Ovary (tissue), 9 donors: ENCODE results near the gene PGAM5. TPM values are rescaled to one million over a fixed set of nuclear protein-coding genes. Genes with fewer than 3 reads are reported as not detected.

Experiments used
- DNase-seq, 5 donors: peaks; one replicate each; pipeline ENCODE4 v3.0.0-alpha.2; 2019 to 2020
- H3K27ac ChIP-seq, 2 donors: fragments of 200-600 bp; one replicate each; pipeline versions ENCODE4 v1.5.1 to v1.8.0; 2019 to 2022
- H3K27me3 ChIP-seq: fragments of 200-600 bp; one replicate; pipeline ENCODE4 v1.8.0; 2022
- H3K36me3 ChIP-seq: fragments of 200-600 bp; sonication (generic); one replicate; pipeline ENCODE4 v1.5.1; 2019
- H3K4me1 ChIP-seq: one replicate; pipeline ENCODE4 v1.8.1; 2013; ENCODE audit warnings: mild to moderate bottlenecking, moderate library complexity; ENCODE audit not compliant: insufficient read depth
- H3K4me3 ChIP-seq: fragments of 200-600 bp; sonication (generic); one replicate; pipeline ENCODE4 v1.5.1; 2017
- H3K9me3 ChIP-seq, 2 donors: fragments of 200-600 bp in 1 of 2; sonication (generic) in 1 of 2; one replicate each; pipeline versions ENCODE4 v1.5.1 to v1.8.1; 2013 to 2019; ENCODE audit warnings: mild to moderate bottlenecking in 1 of 2, moderate library complexity in 1 of 2
- EP300 ChIP-seq: sonication (generic); formaldehyde crosslinking; IDR thresholded peaks from one replicate; pipeline ENCODE4 v1.6.1; 2017; ENCODE audit warnings: antibody characterized with exemption
- POLR2A ChIP-seq: fragments of 450-650 bp; IDR thresholded peaks from one replicate; pipeline ENCODE4 v1.6.1; 2017; ENCODE audit warnings: antibody characterized with exemption, mild to moderate bottlenecking, moderate library complexity
- WGBS, 3 donors: extraction: QIAGEN DNeasy Blood & Tissue Kit in 1 of 3; methylation state at CpG; one replicate each; pipeline versions ENCODE4 v1.1.5 to v1.1.7; 2013 to 2017; 5-methylcytosine and 5-hydroxymethylcytosine counted together
- intact Hi-C, 4 donors: fragments of 100-400 bp; cut with DNase I; formaldehyde crosslinking; loops; one replicate each; pipeline versions ENCODE4 v1.11.0 to v1.15.1; 2022 to 2023
- polyA plus RNA-seq, 2 donors: library from polyadenylated mRNA; stranded (reverse); fragments of 200-250 nt in 1 of 2; fragments of 350-450 nt in 1 of 2; fragmentation: Illumina TruSeq in 1 of 2; extraction: RNeasy Lipid Tissue Mini Kit (QIAGEN cat#74804) in 1 of 2; gene quantifications; one replicate each; pipeline ENCODE4 v1.2.3, GENCODE V29; 2013 to 2014
- total RNA-seq, 7 donors: library from RNA; depleted of rRNA in 2 of 7; stranded (reverse); fragments of >200 nt in 2 of 7; fragmentation: NEBNext Ultra II Directional in 3 of 7; extraction: Animal tissue kit (Norgen Biotek cat#: 25700) in 3 of 7; gene quantifications; one replicate each; pipeline versions ENCODE4 v1.1.0 to v1.2.4, GENCODE V29; 2016 to 2023
- TF ChIP-seq, protein P1 (sequence below), 3 donors: fragments of 450-650 bp in 2 of 3; fragments of 200-600 bp in 1 of 3; IDR thresholded peaks; one replicate each; pipeline versions ENCODE4 v1.5.1 to v1.8.0; 2016 to 2022; ENCODE audit warnings: antibody characterized with exemption in 3 of 3, mild to moderate bottlenecking in 1 of 3
- donor health status: DM: no; HTN: no; CAD: no; lungs with moderate emphysema.
- donor health status: DM: no; HTN: no; CAD: no.
- donor health status: Bipolar disorder and iron deficiency.
- donor health status: DM: yes; HTN: yes; CAD: no.
- donor health status: DM: no; HTN: no; CAD: no.
- donor health status: DM: yes; HTN: yes; CAD: no.

The PGAM5 gene
- total and polyA plus RNA-seq, 9 donors, result 8.0 to 33.9 (median 18.9) TPM

DNA sequence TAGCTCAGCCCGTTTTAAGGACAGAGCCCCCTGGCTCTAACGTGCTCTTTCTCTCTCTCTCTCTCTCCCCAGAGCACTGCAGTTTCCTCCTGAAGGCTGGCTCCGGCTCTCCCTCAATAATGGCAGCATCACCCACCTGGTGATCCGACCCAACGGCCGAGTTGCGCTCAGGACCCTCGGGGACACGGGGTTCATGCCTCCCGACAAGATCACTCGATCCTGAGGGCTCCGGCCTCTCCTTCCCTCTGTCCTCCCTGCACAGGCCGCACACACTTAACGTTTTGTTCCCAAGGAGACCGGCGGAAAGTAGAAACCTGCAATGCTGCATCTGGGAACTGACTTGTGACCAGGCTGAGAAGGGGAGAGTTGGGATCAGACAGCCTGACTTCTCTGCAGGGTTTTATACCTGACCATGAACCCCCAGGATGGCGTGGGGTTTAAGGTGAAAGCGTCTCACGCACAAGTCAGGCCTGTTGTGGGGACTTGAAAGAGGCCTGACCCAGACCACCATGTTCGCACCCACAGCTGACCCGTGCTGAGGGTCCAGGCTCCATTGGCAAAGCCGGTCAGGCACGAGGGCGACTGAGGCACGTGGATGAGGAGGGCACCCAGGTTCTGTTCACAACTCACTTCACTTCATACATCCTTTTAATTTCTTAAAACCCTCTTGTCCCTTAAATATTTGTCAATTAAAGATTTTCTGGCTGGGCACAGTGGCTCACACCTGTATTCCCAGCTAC, 10.1 kb downstream of the PGAM5 start:
- no peaks in the 10 kb centered on the region for H3K36me3 ChIP-seq

GRCh38 chr12:132723015-132723763, 12.5 kb downstream of the PGAM5 start:
- Histone ChIP-seq H3K36me3 (no peaks in the 10 kb centered on the region), H3K4me3 (no peak overlapping the region), H3K27ac (no peak overlapping the region), H3K27me3 (no peaks in the 10 kb centered on the region), H3K4me1 (no peaks in the 10 kb centered on the region), H3K9me3 (no peaks in the 10 kb centered on the region)
- 75 to 91% (median 89%) methylated on average over 30 of the region's 30 CpGs for WGBS, 3 donors
- intact Hi-C loops, result no loop called here
- no peak for TF ChIP-seq EP300
- no peak for TF ChIP-seq POLR2A
- DNase-seq, result no peak

More for the DNA sequence above, 10.1 kb downstream of the PGAM5 start:
- Histone ChIP-seq H3K4me1 (no peaks in the 10 kb centered on the region), H3K9me3 (no peaks in the 10 kb centered on the region), H3K27me3 (no peaks in the 10 kb centered on the region), H3K4me3 (no peak overlapping the region), H3K27ac (no peak overlapping the region)
- TF ChIP-seq POLR2A (no peak), EP300 (no peak)
- TF ChIP-seq, protein P1, sequence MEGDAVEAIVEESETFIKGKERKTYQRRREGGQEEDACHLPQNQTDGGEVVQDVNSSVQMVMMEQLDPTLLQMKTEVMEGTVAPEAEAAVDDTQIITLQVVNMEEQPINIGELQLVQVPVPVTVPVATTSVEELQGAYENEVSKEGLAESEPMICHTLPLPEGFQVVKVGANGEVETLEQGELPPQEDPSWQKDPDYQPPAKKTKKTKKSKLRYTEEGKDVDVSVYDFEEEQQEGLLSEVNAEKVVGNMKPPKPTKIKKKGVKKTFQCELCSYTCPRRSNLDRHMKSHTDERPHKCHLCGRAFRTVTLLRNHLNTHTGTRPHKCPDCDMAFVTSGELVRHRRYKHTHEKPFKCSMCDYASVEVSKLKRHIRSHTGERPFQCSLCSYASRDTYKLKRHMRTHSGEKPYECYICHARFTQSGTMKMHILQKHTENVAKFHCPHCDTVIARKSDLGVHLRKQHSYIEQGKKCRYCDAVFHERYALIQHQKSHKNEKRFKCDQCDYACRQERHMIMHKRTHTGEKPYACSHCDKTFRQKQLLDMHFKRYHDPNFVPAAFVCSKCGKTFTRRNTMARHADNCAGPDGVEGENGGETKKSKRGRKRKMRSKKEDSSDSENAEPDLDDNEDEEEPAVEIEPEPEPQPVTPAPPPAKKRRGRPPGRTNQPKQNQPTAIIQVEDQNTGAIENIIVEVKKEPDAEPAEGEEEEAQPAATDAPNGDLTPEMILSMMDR (IDR thresholded peaks at IDR 0.05), result no peak
- no peak for DNase-seq
- intact Hi-C loops, result no loop called here
- 86 to 93% (median 90%) methylated on average over 25 of the region's 25 CpGs for WGBS, 3 donors

DNA sequence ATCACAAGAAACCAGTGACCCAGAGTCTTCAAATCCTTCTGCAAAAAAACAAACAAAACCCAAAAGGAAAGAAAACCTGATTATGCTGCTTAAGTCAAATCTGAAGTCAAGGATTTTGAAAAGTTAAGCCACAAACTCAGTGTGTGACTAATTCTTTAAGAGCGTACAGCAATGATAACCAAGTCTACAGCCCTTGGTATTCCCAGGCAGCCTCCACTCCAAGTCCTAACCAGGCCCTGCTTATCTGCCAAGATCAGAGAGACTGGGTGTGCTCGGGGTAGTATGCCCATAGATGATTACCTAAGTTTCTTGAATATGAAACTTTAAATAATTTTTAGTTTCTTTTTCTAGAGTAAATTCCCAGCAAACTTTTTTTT, 13.1 kb downstream of the PGAM5 start:
- Histone ChIP-seq H3K4me3 (no peak overlapping the region), H3K27me3 (no peaks in the 10 kb centered on the region), H3K36me3 (no peaks in the 10 kb centered on the region), H3K4me1 (no peaks in the 10 kb centered on the region), H3K9me3 (no peaks in the 10 kb centered on the region), H3K27ac (no peak overlapping the region)
- TF ChIP-seq EP300, result no peak
- TF ChIP-seq, protein P1 (IDR thresholded peaks at IDR 0.05), result no peak
- TF ChIP-seq POLR2A, result no peak
- no peak for DNase-seq
- WGBS, 3 donors, result 82 to 93% (median 83%) methylated on average over 2 of the region's 2 CpGs
- intact Hi-C loops, result no loop called here

- no peak overlapping the region for H3K27ac ChIP-seq
- no peaks in the 10 kb centered on the region for H3K36me3 ChIP-seq
- intact Hi-C loops, result no loop called here
These were observed 14.0 kb downstream of the PGAM5 start for GRCh38 chr12:132724506-132725241.

More at GRCh38 chr12:132724506-132725241, 14.0 kb downstream of the PGAM5 start:
- no peaks in the 10 kb centered on the region for H3K9me3 ChIP-seq
- H3K4me1 ChIP-seq, result no peaks in the 10 kb centered on the region
- no peaks in the 10 kb centered on the region for H3K27me3 ChIP-seq
- DNase-seq, result no peak
- TF ChIP-seq EP300, result no peak
- TF ChIP-seq, protein P1 (IDR thresholded peaks at IDR 0.05), result no peak
- TF ChIP-seq POLR2A, result no peak
- H3K4me3 ChIP-seq, result no peak overlapping the region
- WGBS, 3 donors, result 73 to 87% (median 86%) methylated on average over 30 of the region's 30 CpGs
